GM15510 (cell line): Measurements from ENCODE around the gene MSI1.

Experiments
- POLR2A ChIP-seq: IDR thresholded peaks from 3 replicates; pipeline ENCODE4 v1.6.1; 2011; ENCODE audit warnings: borderline replicate concordance; ENCODE audit not compliant: insufficient read length; ENCODE audit errors: extremely low read depth

Gene MSI1

DNA sequence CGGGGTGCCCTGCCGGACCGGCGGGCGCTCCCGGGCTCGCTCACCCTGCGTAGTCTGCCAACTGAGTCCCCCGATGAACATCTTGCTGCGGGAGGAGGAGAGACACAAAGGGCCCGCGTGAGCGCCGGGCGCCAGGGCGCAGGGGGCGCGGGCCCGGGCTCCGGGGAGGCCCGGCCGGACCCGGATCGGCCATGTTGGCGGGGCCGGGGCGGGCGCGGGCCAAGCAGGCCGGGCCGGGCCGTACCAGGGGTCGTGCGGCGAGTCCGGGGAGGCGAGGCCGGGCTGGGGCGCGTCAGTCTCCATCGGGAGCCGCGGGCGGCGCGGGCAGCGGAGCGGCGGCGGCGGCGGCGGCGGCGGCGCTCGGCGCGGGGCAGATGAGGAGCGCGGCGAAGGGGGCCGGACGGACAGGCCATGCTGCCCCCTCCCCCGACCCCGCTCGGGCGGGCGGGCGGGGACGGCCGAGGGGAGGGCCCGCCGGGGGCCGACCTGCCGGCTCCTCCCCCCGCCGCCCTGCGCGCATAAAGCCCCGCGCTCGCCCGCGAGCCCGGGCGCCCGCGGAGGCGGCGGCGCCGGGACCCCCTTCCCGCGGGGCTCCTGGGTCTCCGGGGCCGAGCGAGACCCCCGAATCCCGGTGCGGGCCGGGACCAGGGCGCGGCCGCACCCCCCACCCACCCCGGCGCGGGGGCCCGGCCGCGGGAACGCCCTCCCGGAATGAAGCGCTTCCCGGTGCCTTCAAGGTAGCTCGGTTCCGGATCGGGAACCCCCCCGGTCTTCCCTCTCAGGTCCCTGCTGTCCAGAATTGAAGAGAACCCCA is at the start of gene MSI1:
Gene MSI1 (minus strand): TSS at position 376 of the 814 bp plus-strand sequence. CDS start 73 bp downstream, at position 303.
- no peak for TF ChIP-seq POLR2A

DNA sequence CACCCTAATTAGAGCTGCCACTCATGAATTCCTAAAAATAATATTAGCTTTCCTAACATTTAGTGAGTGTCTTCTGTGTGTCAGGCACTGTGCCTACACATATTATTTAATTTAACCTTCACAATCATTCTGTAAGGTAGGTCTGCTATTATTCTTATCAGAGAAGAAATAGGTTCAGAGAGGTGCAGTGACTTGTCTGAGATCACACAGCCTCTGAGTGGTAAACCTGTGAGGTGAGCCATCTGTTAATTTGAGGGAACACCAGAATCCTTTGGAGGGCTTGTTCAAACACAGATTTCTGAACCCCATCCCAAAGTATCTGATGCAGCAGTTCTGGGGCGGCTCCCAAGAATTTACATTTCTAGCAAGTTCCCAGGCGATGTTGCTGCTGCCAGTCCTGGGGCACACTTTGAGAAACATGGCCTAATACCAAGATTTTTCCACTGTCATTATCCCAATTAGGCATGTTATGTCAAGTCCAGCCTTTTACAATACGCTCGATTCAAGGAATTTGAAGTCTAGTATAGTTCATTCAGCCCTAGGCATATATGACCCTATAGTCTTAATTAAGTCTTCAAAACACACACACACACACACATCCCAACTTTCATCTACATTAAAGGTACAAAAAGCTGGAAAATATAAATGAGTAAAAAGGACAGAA is 49.1 kb upstream of the MSI1 start:
- no peak for TF ChIP-seq POLR2A

DNA sequence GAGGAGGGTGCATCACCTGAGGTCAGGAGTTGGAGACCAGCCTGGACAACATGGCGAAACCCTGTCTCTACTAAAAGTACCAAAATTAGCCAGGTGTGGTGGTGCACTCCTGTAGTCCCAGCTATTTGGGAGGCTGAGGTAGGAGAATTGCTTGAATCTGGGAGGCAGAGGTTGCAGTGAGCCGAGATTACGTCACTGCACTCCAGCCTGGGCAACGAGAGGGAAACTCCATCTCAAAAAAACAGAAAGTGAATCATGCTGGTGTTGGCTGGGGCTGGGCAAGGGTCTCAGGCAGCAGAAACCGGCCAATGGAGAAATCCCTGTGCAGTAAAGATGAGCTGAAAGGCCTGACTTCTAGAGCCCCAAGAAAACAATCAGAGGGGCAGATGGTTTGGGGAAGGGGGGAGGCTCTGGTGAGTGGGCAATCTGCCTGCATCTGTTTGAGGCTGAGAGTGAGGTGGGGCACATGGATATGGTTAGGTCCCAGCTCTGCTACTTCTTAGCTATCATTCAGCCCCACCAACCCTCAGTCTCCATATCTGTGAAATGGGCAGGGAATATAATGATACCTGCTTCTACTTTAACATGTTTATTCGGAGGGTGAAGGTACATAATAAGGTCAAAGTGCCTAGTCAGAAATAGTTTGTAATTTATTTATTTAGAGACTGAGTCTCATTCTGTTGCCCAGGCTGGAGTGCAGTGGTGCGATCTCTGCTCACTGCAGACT is 47.7 kb upstream of the MSI1 start:
- no peak for TF ChIP-seq POLR2A

DNA sequence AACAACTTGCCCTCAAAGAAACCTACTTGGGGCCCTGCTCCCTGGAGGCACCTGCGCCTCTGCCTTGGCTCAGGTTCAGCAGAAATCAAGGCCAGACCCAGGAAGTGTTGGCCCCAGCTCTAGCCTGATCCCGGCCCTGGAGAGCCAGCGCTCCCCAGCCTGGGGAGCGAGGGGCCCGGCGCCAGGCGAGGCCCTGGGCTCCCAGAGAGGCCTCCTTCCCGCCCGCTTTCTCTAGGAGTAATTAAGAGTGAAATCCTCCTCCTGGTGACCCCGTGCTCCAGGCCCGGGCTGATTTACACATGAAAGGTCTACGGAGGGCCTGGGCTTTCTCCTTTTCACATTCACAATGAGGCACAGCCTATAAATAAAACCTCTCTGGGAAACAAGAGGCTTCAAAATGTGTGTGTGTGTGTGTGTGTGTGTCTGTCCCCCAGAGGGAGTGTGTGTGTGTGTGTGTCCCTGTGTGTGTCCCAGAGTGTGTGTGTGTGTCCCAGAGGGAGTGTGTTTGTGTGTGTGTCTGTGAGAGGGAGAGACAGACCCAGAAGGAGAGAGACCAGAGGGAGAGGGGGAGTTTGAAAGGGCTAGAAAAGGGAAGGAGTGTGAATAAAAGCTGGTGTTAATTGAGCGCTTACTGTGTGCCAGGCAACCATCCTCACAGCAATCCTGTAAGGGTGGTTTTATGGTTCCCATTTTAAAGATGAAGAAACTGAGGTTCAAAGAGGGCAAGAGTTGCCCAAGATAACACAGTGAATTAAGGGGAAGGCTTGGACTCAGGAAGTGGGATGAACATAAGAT is 45.1 kb upstream of the MSI1 start:
- TF ChIP-seq POLR2A, result no peak

- no peak for TF ChIP-seq POLR2A
Observed at GRCh38 chr12:120412421-120412820, 43.5 kb upstream of the MSI1 start.

- no peak for TF ChIP-seq POLR2A
Observed at GRCh38 chr12:120408771-120409170, 39.8 kb upstream of the MSI1 start.

- TF ChIP-seq POLR2A, result no peak
Observed at GRCh38 chr12:120406553-120406952, 37.6 kb upstream of the MSI1 start.

GRCh38 chr12:120406069-120406468 is 37.1 kb upstream of the MSI1 start:
- no peak for TF ChIP-seq POLR2A

DNA sequence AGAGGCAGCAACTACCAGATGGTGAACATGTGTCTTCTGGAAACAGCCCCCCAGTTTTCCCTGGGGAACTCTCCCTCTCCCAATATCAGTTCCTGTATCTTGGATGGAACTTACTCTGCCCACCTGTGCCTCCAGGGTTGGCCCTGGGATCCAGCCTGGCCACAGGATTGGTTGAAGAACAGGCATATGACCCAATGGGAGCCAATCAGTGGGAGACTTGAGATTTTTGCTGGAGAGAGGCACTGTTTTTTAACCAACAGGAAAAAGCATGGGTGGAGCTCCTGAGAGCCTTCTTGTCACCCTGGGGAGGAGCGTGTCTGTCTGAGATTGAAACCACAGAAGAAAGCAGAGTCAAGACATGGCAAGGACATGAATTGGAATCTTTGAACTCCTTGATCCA is 35.3 kb upstream of the MSI1 start:
- no peak for TF ChIP-seq POLR2A

DNA sequence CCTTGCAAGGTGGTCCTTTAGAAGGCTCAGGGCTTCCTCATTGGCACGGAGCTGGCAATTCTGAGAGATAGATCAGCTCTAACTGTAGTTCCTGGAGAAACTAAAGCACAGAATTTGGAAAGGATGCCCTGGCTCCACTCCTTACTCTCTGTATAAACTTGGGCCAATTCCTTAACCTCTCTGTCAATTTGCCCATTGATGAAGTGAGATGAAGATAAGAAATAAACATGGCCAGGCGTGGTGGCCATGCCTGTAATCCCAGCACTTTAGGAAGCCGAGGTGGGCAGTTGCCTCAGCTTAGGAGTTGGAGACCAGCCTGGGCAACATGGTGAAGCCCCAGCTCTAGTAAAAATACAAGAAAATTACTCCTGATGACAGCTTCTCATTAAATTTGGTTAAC is 34.9 kb upstream of the MSI1 start:
- no peak for TF ChIP-seq POLR2A

DNA sequence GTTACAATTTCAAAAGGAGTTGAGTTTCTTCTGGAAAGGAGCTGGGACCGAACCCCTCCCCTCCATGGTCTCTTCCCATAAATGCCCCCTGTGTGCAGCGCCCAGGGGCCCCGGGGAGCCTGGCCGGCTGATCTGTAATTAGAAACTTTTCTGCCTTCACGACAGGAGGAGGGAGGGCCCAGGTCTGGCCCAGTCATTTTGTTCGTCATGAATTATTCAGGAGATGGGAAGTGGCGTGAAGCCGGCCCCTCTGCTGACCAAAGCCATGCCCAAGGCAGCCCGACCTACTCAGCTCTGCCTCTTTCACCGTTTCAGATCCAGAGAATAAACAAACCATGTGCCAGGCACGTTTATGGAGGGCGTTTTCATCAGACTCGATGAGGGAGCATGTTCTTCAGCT is 33.3 kb upstream of the MSI1 start:
- no peak for TF ChIP-seq POLR2A

- no peak for TF ChIP-seq POLR2A
Observed at GRCh38 chr12:120399531-120399930, 30.6 kb upstream of the MSI1 start.

DNA sequence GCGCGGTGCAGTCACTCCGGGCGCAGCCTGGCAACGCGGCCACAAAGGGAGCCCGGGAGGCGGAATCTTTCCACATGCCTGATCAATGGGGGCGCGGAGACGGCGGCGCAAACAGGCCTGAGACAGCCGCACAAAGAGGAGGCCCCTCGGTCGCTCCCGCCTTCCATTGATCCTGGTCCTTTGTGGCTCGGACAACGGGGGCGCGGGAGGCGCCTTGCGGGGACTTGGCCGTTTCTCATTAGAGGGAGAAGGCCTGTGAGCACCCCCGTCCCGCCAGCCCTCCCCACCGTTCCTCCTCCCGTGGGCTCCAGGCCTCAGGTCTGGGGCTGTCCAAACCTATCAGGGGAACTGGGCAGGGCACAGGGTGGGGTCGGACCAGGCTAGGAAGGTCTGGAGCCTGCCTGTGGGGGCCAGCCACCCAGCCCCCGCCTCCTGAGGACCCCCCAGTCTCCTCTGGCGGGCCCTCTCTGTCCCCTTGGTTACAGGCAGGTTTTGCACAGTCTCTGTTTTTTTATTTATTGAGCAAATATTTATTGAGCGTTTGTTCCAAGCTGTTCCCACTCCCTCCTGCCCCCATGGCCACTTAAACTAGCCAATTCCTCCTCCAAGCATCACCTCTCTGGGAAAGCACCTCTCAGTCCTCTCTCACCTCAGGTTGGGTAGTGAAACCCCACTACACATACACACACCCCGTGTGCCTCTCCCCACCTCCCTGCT is 29.0 kb upstream of the MSI1 start:
- TF ChIP-seq POLR2A, result no peak
